ENCODE results near the gene GID8.
"Not testable (repeated sequence)": the region's sequence is repeated elsewhere in the genome, so short reads cannot be mapped to it uniquely, and the experiment has no call there.

GID8 gene

DNA sequence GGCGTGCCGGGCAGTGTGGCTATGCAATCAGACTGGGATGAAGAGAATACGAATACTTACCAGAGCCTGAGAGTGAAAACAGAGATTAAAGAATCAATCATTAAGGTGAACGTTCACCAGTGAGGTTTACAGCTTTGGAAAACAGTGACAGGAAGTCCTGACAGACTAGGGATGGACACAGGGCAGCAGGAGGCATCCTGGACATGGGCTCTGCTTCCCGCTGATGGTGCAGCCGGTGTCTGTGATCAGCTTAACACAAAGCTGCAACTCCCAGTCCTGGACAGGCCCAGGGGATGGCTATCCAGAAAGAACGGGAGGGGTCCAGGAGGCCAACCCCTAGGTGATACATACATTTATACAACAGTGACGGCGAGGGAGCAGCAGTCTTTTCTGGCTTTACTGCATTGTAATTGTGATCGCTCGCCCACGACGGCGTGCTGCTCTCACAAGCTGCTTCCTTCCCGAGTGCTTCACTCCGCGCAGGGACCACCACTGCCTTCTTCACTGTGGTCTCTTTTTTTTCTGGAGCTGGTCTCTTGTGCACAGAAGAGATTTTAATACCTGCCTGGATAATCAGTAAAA is 32.3 kb upstream of the GID8 start:
- no peak for DNase-seq

DNA sequence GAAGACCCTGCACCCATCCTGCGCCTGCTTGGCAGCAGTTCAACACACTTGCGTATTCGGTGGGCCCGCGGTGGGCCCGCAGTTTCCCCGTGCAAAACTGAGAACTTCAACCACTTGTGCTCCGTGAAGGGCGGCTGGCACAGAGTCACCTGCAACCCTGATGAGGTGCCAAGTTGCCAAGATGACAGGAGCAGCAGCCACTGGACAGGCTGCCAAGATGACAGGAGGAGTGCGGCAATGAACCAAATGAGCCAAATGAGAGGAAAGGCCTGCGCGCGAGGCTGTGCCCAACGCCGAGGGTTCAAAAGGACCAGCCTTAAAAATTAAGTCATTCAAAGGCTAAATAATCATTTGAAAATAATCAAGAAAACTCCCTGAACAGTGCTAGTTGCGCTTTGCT is 31.7 kb upstream of the GID8 start:
- DNase-seq: no peak

DNA sequence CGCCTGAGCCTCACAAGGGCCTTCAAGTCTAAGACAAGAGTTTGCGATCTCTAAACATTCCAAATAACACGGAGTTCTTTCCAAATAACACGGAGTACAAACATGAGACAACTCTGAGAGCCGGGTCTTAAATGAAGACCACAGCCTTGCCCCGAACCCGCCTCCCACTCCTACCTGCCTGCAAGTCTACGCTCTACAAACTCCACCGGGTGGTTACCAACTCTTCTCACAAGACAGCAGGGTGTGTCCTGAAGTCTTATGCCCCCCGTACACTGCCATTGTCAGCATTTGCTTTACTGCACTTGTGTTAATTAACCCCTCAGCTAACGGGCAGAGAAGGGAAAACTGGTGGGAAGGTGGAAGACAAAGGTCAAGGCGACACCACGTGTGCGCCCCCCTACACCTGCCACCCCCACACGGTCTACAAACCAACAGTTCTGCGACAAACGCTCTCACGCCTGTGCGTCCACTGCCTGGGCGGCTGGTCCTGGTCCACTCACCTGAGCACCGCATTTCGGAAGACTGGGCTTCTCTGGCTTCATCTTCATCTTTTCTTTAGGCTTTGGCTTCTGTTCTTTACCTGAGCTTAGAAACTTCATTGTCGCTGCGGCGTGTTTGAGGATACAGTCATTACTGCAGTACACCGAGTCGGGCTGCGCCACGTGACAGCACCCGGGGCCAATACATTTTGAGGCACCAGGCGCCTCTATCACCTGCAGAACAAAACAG is 31.1 kb upstream of the GID8 start:
- DNase-seq: no peak

DNA sequence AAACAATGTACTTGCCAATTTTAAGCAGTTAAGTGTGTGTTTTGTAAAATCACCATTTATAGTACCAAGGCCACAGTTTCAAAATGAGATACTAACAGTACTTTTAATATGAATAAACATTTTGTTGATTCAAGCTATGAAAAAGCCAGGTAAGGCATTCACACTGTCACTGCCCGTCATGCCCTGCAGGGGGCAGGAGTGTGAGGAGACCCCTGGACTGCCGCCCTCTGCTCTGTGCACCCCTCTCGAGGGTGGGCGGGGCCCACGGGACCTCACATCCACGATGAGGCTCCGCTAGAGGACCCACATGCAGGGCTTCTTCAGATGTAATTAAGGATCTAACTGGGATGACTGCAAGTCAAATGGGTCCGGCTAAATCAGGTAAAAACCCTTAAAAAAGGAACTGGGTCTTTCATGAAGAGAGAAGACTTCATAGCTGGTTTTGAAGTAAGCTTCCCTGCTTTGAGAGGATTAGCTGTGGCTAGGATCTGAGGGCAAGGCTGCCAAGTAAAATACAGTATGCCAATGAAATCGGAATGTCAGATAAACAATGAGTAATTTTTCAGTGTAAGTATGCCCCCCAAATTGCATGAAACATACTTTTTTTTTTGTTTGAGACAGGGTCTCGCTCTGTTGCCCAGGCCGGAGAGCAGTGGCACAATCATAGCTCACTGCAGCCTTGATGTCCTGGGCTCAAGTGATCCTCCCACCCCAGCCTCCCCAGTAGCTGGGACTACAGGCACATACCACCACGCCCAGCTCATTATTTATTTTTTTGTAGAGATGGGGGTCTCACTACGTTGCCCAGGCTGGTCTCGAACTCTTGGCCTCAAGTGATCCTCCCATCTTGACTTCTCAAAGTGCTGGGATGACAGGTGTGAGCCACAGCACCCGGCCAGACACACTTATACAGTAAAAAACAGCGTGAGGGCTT is 30.3 kb upstream of the GID8 start:
- DNase-seq: peak; percentile 23

DNA sequence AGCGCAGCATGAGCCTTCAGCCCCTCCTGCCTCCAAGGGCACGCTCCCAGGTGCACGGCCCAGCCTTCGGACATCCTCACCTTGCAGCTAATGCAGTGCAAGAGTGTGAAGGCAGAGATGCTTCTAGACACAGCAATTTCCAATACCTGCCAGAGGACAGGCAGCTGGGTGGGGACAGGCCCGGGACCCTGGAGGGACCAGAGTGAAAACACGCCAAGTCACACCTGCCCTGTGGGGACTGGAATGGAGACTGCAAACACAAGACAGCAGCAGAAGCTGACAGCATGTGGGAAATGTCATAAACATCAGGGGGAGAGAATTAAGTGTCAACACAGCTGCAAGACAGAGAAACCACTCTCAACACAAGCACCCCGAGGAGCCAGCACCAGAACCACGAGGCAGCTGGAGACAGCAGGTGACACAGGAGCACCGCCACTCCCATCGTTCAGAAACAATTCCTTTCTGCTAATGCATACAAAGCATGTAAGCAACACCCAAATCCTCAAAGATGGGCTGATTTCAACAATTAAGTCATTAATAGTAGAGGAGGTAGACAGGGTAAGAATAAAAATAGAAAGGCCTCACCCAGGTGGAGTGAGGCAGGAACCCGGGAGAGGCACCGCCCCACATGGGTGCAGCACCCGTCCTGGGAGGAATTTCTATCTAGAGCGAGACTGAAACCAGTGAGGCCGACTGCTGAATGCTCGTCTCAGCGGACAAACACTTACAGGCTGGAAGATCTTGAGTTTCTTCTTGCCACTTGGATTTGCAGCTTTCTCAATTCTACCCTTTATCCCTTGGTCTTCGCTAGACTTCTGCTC is 28.8 kb upstream of the GID8 start:
- DNase-seq: no peak

DNA sequence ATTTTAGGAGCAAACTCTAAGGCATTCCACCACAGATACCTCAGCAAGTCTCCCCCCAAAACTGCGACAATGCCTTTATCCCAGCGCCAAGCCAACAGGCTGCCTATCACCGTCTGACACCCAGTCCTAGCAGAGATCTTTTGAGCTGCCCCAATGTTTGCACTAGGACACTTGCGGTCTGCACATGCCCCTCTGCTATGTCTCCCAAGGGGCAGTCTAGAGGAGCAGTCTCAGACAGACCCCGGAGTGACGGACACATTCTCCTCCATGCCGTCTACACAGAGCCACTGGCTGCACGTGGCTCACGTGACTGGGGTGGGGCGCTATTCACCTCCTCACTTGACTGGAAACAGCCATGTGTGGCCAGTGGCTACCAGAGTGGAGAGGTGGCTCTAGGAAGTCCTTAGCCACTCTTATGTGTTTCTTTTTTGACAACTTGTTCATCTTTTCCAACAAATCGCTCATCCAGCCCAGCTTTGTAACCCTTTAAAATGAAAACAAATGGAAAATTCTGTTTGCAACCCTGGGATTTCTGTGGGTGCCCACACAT is 27.7 kb upstream of the GID8 start:
- no peak for DNase-seq

DNA sequence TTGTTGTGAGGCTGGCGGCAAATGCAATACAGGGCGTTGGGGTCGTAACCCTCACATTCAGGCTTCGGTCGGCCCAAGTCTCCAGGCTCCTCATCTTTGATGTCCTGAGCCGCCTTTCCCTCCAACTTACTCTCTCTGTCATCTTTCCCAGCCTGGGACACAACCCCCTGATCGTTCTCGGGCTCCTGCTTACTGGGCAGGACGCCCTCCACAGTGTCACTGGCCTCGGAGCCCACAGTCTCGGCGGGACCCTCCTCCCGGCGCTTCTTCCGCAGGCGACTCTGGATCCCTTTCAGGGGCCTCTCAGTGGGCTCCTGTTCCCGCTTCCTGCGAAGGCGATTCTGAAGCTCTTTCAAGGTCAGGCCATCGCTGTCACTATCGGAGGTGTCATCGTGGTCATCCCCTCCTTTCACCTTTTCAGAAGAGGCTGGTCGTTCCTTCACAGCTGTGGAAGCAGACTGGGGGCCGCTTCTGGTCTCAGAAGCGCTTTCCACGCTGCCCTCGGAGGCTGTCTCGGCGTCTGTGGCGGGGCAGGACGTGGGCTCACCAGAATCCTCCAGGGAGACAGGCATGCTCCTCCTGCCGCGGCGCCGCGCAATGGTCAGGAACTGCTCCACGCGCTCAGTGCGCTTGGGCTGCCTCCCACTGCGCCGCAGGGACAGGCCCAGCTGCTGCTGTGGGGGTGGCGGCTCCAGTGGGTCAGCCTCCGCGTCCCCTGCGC is 27.0 kb upstream of the GID8 start:
- no peak for DNase-seq

DNA sequence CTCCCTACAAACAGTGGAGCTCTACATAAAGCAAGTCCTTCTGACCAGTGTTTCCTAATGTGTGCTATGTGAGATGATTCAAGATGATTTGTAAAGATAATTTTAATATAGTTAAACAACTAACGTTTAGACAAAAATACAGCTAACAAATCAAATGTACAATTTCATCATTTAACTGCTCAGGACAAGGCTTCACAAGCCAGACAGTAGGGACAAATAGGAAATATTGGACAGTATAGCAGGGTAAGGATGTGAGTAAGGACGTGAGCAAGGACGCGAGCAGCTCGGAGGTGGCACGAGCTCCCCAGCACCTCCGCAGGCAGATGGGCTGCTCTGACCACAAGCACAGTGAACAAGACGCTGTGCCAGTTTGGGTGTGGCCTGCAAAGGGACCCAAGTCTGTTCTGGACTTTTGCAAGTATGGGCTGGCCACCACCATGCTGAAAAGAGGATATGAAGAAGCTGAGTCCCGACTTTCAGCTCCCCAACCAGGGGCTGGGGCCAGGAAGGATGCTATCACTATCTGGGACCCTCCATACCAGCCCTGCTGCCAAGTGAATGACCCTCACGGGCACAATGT is 26.2 kb upstream of the GID8 start:
- no peak for DNase-seq

DNA sequence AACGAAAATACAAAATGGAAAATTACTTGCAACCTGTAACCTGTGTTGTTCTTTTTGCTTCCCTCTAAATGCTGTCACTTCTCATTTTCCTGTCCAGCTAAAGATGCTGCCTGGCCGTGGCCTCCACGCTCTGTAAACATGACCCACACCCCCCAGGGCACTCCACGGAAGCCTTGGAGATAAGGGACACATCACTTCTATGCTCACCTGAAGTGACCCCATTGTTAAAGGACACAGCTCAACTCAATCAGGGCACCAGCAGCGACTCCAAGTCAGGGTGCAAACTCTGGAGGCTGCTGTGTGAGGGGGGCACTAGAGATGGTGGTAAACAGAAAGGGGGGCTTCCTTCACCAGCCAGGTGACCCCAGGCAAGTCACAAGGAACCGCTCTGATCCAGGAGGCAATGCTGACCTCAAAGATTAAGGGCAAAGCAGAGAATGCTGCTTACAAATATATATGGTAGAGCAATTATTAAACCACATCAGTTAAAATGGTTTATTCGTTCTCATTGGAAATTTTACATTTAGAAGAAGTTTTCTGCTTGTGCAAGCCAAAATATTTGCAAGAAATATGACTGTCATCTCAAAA is 24.8 kb upstream of the GID8 start:
- no peak for DNase-seq

DNA sequence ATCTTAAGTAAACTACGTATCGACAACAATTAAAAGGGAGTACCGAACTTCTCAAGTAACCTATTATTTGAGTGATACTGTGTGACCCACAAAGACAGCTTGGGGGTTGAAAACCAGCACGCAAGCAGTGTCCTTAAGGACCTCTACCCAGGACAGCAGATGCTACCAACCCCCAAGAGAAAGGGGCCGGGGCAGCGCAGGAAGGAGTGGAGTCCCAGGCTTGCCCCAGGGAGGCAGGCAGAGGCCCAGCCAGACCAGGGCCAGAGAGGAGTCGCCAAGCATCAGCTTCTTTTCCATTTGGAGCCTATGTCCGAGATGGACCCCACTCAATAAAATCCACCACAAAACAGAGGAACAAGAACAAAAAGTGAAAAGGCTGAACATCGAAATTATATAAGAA is 23.5 kb upstream of the GID8 start:
- no peak for DNase-seq

DNA sequence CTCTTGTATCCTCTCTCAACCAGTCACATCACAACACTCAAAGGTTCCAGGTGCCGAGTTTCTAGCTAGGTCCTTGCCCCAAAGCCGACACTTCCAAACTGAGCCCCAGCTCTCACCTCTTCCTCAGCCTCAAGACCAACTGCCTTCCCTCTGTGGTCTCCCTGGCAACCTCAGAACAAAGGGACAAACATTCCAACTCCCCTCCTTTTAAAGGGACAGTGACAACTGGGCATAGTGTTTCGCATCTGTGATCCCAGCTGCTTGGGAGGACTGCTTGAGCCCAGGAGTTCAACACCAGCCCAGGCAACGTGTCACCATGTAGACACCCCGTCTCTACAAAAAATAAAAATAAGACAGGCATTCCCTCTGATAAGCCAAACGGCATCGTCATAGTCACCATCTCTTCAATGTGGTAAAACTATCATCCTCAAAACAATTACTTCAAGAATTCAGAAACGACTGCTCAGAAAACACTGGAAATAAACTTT is 22.9 kb upstream of the GID8 start:
- DNase-seq: peak; percentile 63

DNA sequence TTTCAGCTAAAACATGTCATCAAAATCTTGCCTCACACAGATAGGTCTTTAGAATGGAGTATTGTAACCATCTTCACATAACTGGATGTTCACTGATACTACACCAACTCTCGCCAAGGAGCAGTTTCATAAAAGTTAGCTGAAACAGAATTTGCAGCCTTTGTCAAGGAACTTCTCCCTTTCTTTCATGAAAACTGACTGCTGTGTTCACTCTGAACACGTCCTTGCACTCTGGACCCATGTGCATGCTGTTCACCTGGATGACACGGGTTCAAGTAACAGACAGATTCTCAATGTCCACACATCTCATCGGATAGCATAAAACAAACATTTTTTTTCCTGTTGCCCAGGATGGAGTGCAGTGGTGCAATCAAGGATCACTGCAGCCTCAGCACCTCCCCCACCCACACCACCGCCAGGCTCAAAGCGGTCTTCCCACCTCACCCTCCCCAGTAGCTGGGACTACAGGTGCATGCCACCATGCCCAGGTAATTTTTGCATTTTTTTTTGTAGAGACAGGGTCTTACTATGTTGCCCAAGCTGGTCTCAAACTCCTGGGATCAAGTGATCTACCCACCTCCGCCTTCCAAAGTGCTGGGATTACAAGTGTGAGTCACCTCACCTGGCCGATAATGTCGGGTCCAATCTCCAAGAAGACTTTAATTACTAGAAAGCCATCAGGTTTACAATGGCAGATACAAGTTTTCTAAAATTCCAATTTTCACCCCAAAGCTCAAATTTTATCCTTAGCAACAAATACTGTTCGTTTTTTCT is 21.1 kb upstream of the GID8 start:
- no peak for DNase-seq

DNA sequence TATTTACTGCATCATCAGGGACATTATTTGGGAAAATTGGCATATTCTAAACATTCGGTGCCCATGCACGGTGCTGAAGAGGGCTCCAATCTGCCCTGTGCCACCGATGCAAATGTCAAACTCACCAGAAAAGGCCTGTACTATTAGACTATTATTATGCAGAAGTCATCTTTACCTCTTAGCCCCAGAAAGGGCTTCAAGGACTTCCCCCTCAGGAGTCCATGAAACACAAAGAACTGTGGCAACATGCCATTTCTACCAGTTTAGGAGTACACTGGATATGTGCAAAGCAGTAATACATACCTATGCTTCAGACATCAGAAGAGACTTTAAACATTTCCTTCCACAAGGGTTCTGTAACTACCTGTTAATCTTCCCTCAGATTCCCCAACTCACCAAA is 20.2 kb upstream of the GID8 start:
- DNase-seq: no peak

DNA sequence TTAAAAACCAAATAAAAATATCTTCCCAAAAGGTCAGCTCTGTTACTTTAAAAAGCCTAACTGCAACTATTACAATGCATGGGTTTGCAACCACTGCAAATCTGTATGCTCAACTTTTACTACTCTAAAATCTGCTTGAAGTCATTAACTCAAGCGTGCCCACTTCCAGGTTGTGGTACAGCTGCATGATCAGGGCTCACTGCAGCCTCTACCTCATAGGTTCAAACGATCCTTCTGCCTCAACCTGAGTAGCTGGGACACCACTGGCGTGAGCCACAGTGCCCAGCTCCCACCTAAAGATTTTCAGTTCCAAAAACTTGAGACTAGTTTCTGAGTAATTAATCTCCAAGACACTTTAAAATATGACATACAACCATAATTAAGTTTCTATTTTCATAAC is 19.8 kb upstream of the GID8 start:
- DNase-seq: no peak

DNA sequence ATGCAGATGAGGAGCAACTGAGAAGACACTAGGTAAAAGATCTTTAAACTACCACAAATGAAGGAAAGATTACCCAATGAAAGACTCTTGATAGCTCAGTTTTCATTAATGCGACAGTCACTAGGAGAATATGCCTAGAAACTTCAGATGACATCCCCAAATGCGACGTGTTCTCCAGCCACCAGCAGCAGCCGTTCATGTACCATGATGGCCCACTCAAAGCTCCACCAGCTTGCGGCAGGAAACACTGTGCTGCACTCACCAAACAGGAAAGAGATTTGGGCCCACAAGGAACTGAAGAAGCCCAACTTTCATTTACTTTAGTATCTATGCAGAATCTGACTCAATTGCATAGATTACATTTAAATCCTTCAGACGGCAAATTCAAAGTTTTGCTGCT is 19.1 kb upstream of the GID8 start:
- no peak for DNase-seq

DNA sequence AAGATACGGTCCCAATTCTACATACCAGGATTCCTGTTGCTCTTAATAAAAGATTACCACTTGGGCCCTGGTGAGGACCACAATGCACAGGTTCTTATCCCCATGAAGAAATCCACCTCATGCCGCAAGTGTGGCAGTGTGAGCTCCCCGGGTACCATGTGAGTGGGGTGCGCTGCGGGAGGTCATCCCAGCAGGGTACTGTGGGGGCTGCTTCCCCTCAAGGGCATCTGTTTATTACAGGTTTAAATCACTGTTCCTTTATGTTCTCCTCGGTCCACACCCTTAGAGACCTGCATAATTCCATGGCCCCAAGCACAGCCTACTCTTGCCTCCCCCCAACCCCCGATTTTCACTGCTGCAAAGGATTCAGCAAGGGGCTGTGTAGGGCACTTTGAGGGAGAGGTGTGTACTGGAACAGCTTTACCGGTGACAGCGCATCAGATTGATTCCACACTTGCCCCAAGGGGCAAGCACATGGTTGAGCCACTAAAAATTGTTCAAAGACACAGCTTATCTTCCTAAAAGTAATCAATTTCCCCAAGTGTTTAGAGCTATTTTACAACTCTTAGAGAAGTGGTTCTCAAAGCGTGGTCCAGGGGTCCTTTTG is 17.8 kb upstream of the GID8 start:
- no peak for DNase-seq

DNA sequence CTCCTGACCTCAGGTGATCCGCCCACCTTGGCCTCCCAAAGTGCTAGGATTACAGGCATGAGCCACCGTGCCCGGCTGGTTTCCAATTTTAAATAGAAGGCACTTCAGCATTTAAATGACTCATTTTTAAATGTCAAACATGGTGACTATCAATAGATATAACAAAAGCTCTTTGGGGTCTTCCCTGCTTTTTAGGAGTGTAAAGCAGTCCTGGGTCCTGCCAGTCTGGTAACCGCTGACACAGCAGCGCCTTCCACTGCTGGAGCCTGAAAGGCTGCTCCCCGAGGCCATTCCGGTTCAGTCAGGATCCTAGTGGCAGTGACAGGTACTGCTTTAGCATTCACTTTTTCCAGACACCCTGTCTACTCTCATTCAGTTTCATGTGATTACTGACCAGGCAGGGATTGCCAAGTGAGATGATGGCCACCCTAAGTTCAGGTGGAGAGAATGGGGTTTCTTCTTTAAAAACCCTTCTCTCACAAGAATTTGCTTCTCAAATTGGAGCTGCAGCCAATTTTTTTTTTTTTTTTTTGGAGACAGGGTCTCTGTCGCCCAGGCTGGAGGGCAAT is 16.7 kb upstream of the GID8 start:
- DNase-seq: peak; percentile 72

DNA sequence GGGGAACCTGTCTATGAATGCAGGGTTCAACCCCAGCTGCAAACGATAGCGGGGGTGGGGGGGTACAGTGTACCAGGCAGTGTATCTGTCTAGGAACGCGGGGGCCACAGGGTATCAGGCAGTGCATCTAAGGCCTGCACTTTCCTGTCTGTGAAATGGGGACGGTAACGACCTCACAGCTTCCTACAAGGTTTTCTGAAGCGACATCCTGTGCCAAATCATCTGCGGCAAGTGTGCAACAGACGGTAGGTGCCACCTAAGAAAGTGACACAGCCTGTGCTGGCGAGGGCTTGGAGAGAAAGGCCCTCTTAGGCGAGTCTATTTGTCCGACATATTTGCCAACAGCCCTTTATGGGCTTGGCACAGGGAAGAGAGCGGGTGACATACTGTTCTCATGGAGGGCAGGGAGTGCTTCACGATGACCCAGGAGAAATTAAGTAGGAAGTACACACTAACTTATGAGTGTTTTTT is 15.5 kb upstream of the GID8 start:
- DNase-seq: no peak

DNA sequence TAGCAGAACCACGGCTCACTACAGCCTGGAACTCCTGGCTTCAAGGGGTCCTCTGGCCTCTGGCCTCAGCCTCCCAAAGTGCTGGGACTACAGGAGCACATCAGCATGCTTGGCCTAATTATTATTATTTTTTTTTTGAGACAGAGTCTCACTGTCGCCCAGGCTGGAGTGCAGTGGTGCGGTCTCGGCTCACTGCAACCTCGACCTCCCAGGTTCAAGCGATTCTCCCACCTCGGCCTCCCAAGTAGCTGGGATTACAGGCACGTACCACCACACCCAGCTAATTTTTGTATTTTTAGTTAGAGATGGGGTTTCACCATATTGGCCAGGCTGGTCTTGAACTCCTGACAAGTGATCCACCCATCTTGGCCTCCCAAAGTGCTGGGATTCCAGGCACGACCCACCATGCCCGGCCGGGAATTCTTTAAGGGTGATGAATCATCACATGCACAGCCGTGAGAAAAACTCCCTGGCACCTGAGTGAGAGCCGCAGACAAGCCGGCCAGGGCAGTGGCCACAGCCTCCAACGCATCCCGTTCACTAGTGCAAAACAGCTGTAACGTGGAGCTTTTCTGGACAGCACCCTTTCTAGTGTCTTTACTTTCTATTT is 14.8 kb upstream of the GID8 start:
- not testable (repeated sequence) for DNase-seq

Measured in hematopoietic multipotent progenitor cell treated with erythropoietin and hydrocortisone succinate and interleukin-3 and kit ligand, for 8 days (in vitro differentiated cells).